Neuronal stem cell (in vitro differentiated cells): ENCODE results near the gene TMEM87B.
A peak's percentile ranks its signal among the peaks of the same experiment; 100 is the strongest.

Source experiments
- DNase-seq: peaks from one replicate; pipeline ENCODE4 v3.0.0-alpha.2; 2013; ENCODE audit warnings: low spot score
- H2AFZ ChIP-seq: one replicate; pipeline ENCODE4 v1.6.1; 2013; ENCODE audit warnings: mild to moderate bottlenecking, low read length, inconsistent platforms
- H2AK5ac ChIP-seq: 2 replicates; pipeline ENCODE4 v1.6.1; 2013; ENCODE audit warnings: low read depth, mild to moderate bottlenecking, inconsistent platforms, low read length, moderate library complexity, mixed read lengths
- H2BK120ac ChIP-seq: 2 replicates; pipeline ENCODE4 v1.6.1; 2013; ENCODE audit warnings: low read depth, mild to moderate bottlenecking, inconsistent platforms, low read length, moderate library complexity, mixed read lengths
- H2BK12ac ChIP-seq: one replicate; pipeline ENCODE4 v1.6.1; 2013; ENCODE audit warnings: low read length, inconsistent platforms
- H2BK15ac ChIP-seq: 2 replicates; pipeline ENCODE4 v1.6.1; 2013; ENCODE audit warnings: mild to moderate bottlenecking, low read length, inconsistent platforms, mixed read lengths
- H2BK5ac ChIP-seq: one replicate; pipeline ENCODE4 v1.6.1; 2013; ENCODE audit warnings: inconsistent platforms, mild to moderate bottlenecking, low read length, moderate library complexity
- H3K14ac ChIP-seq: one replicate; pipeline ENCODE4 v1.6.1; 2013; ENCODE audit warnings: low read length, inconsistent platforms
- H3K18ac ChIP-seq: 2 replicates; pipeline ENCODE4 v1.6.1; 2013; ENCODE audit warnings: low read length, inconsistent platforms
- H3K23ac ChIP-seq: 2 replicates; pipeline ENCODE4 v1.6.1; 2013; ENCODE audit warnings: low read depth, mild to moderate bottlenecking, mixed read lengths, low read length, inconsistent platforms; ENCODE audit not compliant: poor library complexity
- H3K27ac ChIP-seq: replicated peaks from 3 replicates; pipeline ENCODE4 v1.5.1; 2013; ENCODE audit warnings: low read length, inconsistent platforms
- H3K27me3 ChIP-seq, 3 experiments: 2 replicates each; pipeline ENCODE4 v1.6.1; 2013; ENCODE audit warnings: low read length in 3 of 3, mild to moderate bottlenecking in 2 of 3, inconsistent platforms in 1 of 3, low read depth in 1 of 3, mixed read lengths in 1 of 3, moderate library complexity in 1 of 3; ENCODE audit not compliant: control insufficient read depth in 3 of 3, insufficient read depth in 3 of 3
- H3K36me3 ChIP-seq, 2 donors: replicated peaks in 1 of 2; 2 replicates each; pipeline ENCODE4 v1.6.1; 2013; ENCODE audit warnings: low read length in 2 of 2; ENCODE audit not compliant: control insufficient read depth in 2 of 2, insufficient read depth in 2 of 2
- H3K4ac ChIP-seq: 2 replicates; pipeline ENCODE4 v1.6.1; 2013; ENCODE audit warnings: inconsistent platforms, mild to moderate bottlenecking, low read length, moderate library complexity
- H3K4me1 ChIP-seq, 2 donors: 1 replicate in 1 of 2; 2 replicates in 1 of 2; pipeline ENCODE4 v1.6.1; 2013; ENCODE audit warnings: low read length in 2 of 2, low read depth in 1 of 2; ENCODE audit not compliant: control insufficient read depth in 2 of 2, insufficient read depth in 1 of 2
- H3K4me2 ChIP-seq: one replicate; pipeline ENCODE4 v1.6.1; 2013; ENCODE audit warnings: mild to moderate bottlenecking, low read length, inconsistent platforms; ENCODE audit not compliant: insufficient read depth, poor library complexity, severe bottlenecking
- H3K4me3 ChIP-seq, 2 donors: 2 replicates each; pipeline ENCODE4 v1.5.1; 2013; ENCODE audit warnings: low read length in 2 of 2, mild to moderate bottlenecking in 2 of 2, inconsistent platforms in 1 of 2, moderate library complexity in 1 of 2
- H3K79me1 ChIP-seq: one replicate; pipeline ENCODE4 v1.6.1; 2013; ENCODE audit warnings: low read depth, mild to moderate bottlenecking, inconsistent platforms, low read length, moderate library complexity
- H3K9ac ChIP-seq: one replicate; pipeline ENCODE4 v1.6.1; 2013; ENCODE audit warnings: mild to moderate bottlenecking, low read depth, low read length, inconsistent platforms; ENCODE audit not compliant: poor library complexity
- H3K9me3 ChIP-seq, 2 donors: replicated peaks in 1 of 2; 2 replicates each; pipeline versions ENCODE3 to v1.6.1; 2013; ENCODE audit warnings: low read length in 2 of 2, mild to moderate bottlenecking in 2 of 2, inconsistent platforms in 1 of 2, low read depth in 1 of 2, mixed read lengths in 1 of 2, moderate library complexity in 1 of 2; ENCODE audit not compliant: control insufficient read depth in 2 of 2, insufficient read depth in 1 of 2
- H4K8ac ChIP-seq: one replicate; pipeline ENCODE4 v1.6.1; 2013; ENCODE audit warnings: low read depth, mild to moderate bottlenecking, inconsistent platforms, low read length, moderate library complexity
- H4K91ac ChIP-seq: one replicate; pipeline ENCODE4 v1.6.1; 2013; ENCODE audit warnings: low read length, low read depth, mild to moderate bottlenecking, inconsistent platforms; ENCODE audit not compliant: poor library complexity
- WGBS, 2 donors: extraction: QIAGEN DNeasy Blood & Tissue Kit; methylation state at CpG; one replicate each; pipeline ENCODE4 v1.1.7; 2013; ENCODE audit warnings: missing lambda C conversion rate in 2 of 2, mixed read lengths in 1 of 2; ENCODE audit not compliant: insufficient read length in 2 of 2, insufficient replicate concordance in 1 of 2; ENCODE audit errors: extremely low coverage in 2 of 2; 5-methylcytosine and 5-hydroxymethylcytosine counted together

TMEM87B gene

DNA sequence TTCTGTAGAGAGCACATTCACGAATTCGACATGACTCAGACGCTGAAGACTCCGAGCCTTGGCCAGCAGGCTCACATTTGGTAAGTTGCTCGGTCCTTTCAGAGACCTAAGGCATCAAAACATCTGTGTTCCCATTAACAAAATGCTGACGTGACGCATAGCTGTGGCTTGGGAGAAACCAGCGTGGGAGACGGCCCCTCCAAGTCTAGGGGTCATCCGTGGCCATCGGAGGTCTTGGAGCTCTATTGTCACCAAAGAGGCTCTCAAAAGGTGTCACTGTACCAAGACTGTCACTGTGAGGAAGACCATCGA, 98.1 kb downstream of the TMEM87B start:
- no peak overlapping the region for H2BK120ac ChIP-seq
- no peak overlapping the region for H3K9ac ChIP-seq
- H3K18ac ChIP-seq, result no peak overlapping the region
- no peaks in the 10 kb centered on the region for H3K9me3 ChIP-seq
- H2AK5ac ChIP-seq, result no peak overlapping the region
- WGBS, 2 donors, result no CpG with 5 or more reads among the region's 12 CpGs
- no peak overlapping the region for H2AFZ ChIP-seq
- H4K8ac ChIP-seq, result no peak overlapping the region
- no peak for DNase-seq
- H3K14ac ChIP-seq, result no peak overlapping the region
- H3K27me3 ChIP-seq, result no peaks in the 10 kb centered on the region
- no peak overlapping the region for H3K27ac ChIP-seq
- H3K36me3 ChIP-seq, result peaks cover 0 to 23% of the 10 kb centered on the region in 2 donors
- H3K4me2 ChIP-seq, result no peak overlapping the region
- no peak overlapping the region for H3K4me3 ChIP-seq
- H2BK12ac ChIP-seq, result no peak overlapping the region
- H3K4ac ChIP-seq, result no peak overlapping the region
- peaks cover 7 to 39% of the 10 kb centered on the region in 2 donors for H3K4me1 ChIP-seq
- no peak overlapping the region for H3K23ac ChIP-seq
- H2BK5ac ChIP-seq, result no peak overlapping the region
- no peak overlapping the region for H2BK15ac ChIP-seq
- peaks cover 8% of the 10 kb centered on the region for H3K79me1 ChIP-seq
- no peak overlapping the region for H4K91ac ChIP-seq

DNA sequence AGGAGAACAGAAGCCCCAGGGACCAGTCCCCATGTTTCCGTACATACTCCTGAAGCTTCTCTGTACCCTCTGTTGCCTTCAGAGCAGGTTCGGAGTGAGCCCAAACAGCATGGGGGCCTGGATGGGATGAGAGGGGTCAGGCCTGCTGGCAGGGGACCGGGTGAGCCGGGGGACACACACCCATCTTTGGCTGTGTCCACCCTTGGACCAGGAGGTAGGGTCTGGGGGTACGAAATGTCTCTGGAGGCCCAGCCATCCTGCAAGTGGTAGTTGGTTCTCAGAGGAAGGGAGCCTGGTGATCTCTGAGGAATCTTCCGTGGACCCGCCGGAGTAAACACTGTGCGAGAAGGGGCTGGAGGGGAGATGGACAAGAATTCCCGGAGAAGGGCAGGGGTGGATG, 98.4 kb downstream of the TMEM87B start:
- Histone ChIP-seq H4K8ac (no peak overlapping the region), H3K9me3 (no peaks in the 10 kb centered on the region), H4K91ac (no peak overlapping the region), H2AFZ (no peak overlapping the region), H3K14ac (no peak overlapping the region), H3K23ac (no peak overlapping the region), H3K4me2 (no peak overlapping the region), H3K9ac (no peak overlapping the region), H3K36me3 (peaks cover 0 to 23% of the 10 kb centered on the region in 2 donors), H3K4me1 (peaks cover 7 to 39% of the 10 kb centered on the region in 2 donors), H2BK15ac (no peak overlapping the region), H2BK12ac (no peak overlapping the region), H3K4me3 (no peak overlapping the region), H3K27ac (no peak overlapping the region), H3K4ac (no peak overlapping the region), H3K79me1 (peaks cover 8% of the 10 kb centered on the region), H3K18ac (no peak overlapping the region), H2BK120ac (no peak overlapping the region), H2AK5ac (no peak overlapping the region), H2BK5ac (no peak overlapping the region), H3K27me3 (no peaks in the 10 kb centered on the region)
- no peak for DNase-seq
- WGBS, 2 donors, result no CpG with 5 or more reads among the region's 10 CpGs

DNA sequence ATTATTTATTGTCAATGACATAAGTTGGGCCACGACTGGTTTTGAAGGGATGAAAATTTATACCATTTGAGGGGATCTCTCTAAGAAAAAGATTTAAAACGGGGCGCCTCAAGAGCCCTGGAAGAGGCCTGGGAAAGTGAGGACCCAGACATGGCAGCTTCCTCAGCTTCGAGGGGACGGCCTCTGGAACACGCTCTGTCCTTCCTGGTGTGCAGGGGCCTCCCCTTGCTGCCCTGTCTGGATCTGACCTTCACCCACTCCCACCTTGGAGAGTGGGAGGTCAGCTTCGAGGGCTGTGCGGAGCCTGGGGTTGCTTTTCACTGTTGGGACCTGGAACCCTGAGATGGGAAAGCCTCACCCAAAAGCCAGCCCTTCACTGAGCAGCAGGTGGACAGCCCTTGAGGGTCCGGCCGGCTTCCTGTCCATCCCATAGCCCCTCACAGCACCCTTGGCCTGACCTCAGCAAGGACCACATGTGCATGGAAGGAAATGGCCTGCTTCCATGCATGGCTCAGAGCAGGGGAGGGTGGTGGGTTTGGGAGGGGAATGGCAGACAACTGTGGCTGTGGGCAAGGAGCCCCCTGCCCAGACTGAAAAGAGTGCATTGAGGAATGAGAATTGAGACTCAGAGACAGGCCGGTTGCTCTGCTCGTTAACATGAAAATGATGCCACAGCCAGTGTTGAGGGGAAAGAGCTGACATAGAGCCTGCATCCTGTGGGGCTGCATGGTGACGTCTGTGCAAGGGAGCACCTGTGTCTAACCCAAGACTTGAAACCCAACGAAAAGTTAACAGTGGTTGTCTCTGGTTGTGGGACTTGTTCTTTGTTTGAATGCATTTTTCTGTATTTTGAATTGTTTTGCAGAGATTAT, 99.4 kb downstream of the TMEM87B start:
- Histone ChIP-seq H3K18ac (peak overlapping the region; percentile 72), H4K8ac (no peak overlapping the region), H4K91ac (no peak overlapping the region), H3K9me3 (no peaks in the 10 kb centered on the region), H3K9ac (no peak overlapping the region), H3K27ac (no peak overlapping the region), H3K14ac (no peak overlapping the region), H2BK12ac (no peak overlapping the region), H3K27me3 (no peaks in the 10 kb centered on the region), H2AFZ (no peak overlapping the region), H2AK5ac (no peak overlapping the region), H3K4me2 (no peak overlapping the region), H2BK120ac (no peak overlapping the region), H3K4me3 (no peak overlapping the region), H2BK5ac (no peak overlapping the region), H3K4ac (no peak overlapping the region), H3K4me1 (peaks cover 3 to 33% of the 10 kb centered on the region in 2 donors), H3K23ac (no peak overlapping the region), H2BK15ac (no peak overlapping the region), H3K36me3 (peaks cover 0 to 19% of the 10 kb centered on the region in 2 donors), H3K79me1 (peaks cover 6% of the 10 kb centered on the region)
- whole genome bisulfite sequencing, 2 donors, result no CpG with 5 or more reads among the region's 14 CpGs
- no peak for DNase-seq

DNA sequence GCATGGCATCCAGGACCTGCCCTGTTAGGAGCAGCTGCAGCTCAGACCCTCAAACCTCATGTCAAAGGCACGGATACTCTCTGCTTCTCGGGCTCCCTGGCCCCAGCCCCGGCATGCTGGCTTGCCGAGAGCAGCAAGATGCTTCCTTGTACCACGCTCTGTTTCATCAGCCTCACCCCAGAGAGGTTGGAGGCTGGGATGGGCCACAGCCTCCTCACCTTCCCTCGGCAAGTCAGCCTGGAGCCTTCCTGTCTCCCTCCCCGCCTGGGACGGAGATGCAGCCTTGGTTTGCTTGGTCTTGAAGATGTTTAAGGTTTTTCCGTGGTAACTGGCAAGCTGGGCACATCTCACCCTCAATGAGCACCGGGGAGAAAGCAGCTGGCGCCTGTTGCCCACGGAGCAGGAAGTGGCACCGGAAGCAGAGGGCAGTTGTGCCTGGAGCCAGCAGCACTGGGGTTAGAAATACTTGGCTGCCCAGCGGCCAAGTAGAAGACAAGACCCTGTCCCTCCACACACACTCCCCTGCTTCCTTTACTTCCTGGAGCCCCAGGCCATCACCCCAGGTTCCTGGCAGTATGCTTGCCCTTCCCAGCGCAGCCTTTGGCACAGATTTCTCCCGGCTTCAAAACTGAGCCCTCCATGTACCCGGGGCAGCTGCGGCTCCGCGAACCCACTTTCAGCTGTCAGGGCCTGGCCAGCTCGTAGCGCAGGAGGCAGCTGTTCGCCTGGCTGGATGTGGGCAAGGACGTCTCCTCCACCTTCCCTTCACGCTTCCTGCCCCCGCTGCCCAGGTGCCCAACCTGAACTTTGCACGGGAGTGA, 100.5 kb downstream of the TMEM87B start:
- H3K18ac ChIP-seq, result peak overlapping the region; percentile 91
- H2AK5ac ChIP-seq, result peak overlapping the region; percentile 99
- WGBS, 2 donors, result no CpG with 5 or more reads among the region's 27 CpGs
- no peak for DNase-seq
- H3K14ac ChIP-seq, result peak overlapping the region; percentile 75
- H3K79me1 ChIP-seq, result peaks cover 7% of the 10 kb centered on the region
- H2BK5ac ChIP-seq, result peak overlapping the region; percentile 93
- no peaks in the 10 kb centered on the region for H3K9me3 ChIP-seq
- H3K4me3 ChIP-seq, result no peak overlapping the region
- H3K27me3 ChIP-seq, result no peaks in the 10 kb centered on the region
- peak overlapping the region; percentile 97 for H2BK120ac ChIP-seq
- H3K9ac ChIP-seq, result peak overlapping the region; percentile 37
- H2BK15ac ChIP-seq, result no peak overlapping the region
- H4K8ac ChIP-seq, result no peak overlapping the region
- H4K91ac ChIP-seq, result peak overlapping the region; percentile 99
- peak overlapping the region; percentile 86 for H3K27ac ChIP-seq
- peaks cover 0 to 19% of the 10 kb centered on the region in 2 donors for H3K36me3 ChIP-seq
- H2AFZ ChIP-seq, result peak overlapping the region; percentile 53
- H3K4ac ChIP-seq, result peak overlapping the region; percentile 43
- H3K4me1 ChIP-seq, result peaks cover 0 to 28% of the 10 kb centered on the region in 2 donors
- H3K4me2 ChIP-seq, result no peak overlapping the region
- peak overlapping the region; percentile 78 for H2BK12ac ChIP-seq
- peak overlapping the region; percentile 50 for H3K23ac ChIP-seq
